Measurements from ENCODE around the gene PIP4K2C.

GRCh38 chr12:57611827-57612710 is 21.1 kb downstream of the PIP4K2C start:
- TF ChIP-seq CTCF (IDR thresholded peaks at IDR 0.05; ENCODE audit: insufficient read depth, low read length, poor library complexity, severe bottlenecking) (no peak), EZH2phosphoT487 (conservative IDR thresholded peaks at IDR 0.05; ENCODE audit: low read length) (no peak)
